Cardiac fibroblast (primary cell): ENCODE data around the gene FAHD1.

ENCODE experiments used
- DNase-seq, 2 donors: peaks; one replicate each; pipeline versions ENCODE4 v3.0.0 to v3.0.0-alpha.2; 2010; ENCODE audit warnings: low read depth in 2 of 2
- H3K4me3 ChIP-seq, 2 donors: replicated peaks in 1 of 2; 1 replicate in 1 of 2; 2 replicates in 1 of 2; pipeline ENCODE4 v1.5.1; 2011; ENCODE audit warnings: low read depth in 2 of 2, low read length in 2 of 2, mild to moderate bottlenecking in 2 of 2, moderate library complexity in 1 of 2
- CTCF ChIP-seq: IDR thresholded peaks from one replicate; pipeline ENCODE4 v1.5.1; 2011; ENCODE audit warnings: low read depth, mild to moderate bottlenecking, low read length, inconsistent platforms

The FAHD1 gene

GRCh38 chr16:1846416-1846815, 19.4 kb downstream of the FAHD1 start:
- H3K4me3 ChIP-seq = no peak overlapping the region
- no peak for DNase-seq
- no peak for TF ChIP-seq CTCF

- TF ChIP-seq CTCF = no peak
- no peak for DNase-seq
- H3K4me3 ChIP-seq = no peak overlapping the region
Observed at GRCh38 chr16:1850981-1851380, 24.0 kb downstream of the FAHD1 start.

GRCh38 chr16:1851793-1852192, 24.8 kb downstream of the FAHD1 start:
- H3K4me3 ChIP-seq = no peak overlapping the region
- DNase-seq = no peak
- TF ChIP-seq CTCF = no peak

- TF ChIP-seq CTCF = no peak
- no peak overlapping the region for H3K4me3 ChIP-seq
- no peak for DNase-seq
Observed at GRCh38 chr16:1857433-1858097, 30.6 kb downstream of the FAHD1 start.

GRCh38 chr16:1858189-1858865, 31.3 kb downstream of the FAHD1 start:
- TF ChIP-seq CTCF = no peak
- no peak for DNase-seq

GRCh38 chr16:1859650-1860049, 32.6 kb downstream of the FAHD1 start:
- no peak overlapping the region for H3K4me3 ChIP-seq
- no peak for DNase-seq
- TF ChIP-seq CTCF = no peak

More at GRCh38 chr16:1858189-1858865, 31.3 kb downstream of the FAHD1 start:
- H3K4me3 ChIP-seq = no peak overlapping the region
